ENCODE data around the gene PMVK. TPM values are rescaled to one million over a fixed set of nuclear protein-coding genes. Genes with fewer than 3 reads are reported as not detected.
"Not testable (repeated sequence)": the region's sequence is repeated elsewhere in the genome, so short reads cannot be mapped to it uniquely, and the experiment has no call there.

PMVK gene
- total RNA-seq: 65.7 TPM
- long read RNA-seq, transcript PMVK-201 (5 exons, 1,280 nt): major isoform, 145 of 150 reads
- long read RNA-seq, partial matches to known transcripts: 3 of 150 reads
- long read RNA-seq, other reads (novel, unspliced or antisense): 2 of 150 reads

DNA sequence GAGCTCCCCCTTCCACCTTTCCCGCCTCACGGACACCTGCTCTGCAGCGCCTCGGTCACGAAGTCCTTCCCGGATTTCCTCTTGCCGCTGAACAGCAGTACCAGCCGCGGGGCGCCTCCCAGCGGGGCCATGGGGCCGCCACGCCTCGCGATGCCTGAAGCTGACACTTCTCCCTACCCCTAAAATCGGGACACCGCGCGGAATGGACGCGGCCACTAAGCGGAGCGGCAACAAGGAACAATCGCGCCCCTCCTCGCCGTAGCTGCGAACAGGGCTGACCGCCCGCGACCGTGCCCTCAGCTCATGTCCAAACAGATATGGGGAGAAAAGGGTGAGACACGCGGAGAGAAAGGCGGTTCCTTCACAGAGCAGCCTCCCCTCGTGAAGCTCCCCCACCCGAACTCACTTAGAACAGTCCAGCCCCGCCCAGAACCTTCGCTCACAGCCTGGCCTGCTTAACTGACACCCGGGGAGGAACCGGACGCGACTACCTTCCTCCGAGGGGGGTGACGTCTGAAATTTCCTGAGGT is at the start of gene PMVK:
Gene PMVK, minus strand, starts transcription at position 165 of the 530 bp plus-strand sequence. Its CDS starts 34 bp downstream, at position 131.
- intact Hi-C loops (cut with DNase I): no loop called here
- DNase-seq (peak; percentile 97), ATAC-seq (ENCODE audit: poor library complexity) (peak; percentile 96)

DNA sequence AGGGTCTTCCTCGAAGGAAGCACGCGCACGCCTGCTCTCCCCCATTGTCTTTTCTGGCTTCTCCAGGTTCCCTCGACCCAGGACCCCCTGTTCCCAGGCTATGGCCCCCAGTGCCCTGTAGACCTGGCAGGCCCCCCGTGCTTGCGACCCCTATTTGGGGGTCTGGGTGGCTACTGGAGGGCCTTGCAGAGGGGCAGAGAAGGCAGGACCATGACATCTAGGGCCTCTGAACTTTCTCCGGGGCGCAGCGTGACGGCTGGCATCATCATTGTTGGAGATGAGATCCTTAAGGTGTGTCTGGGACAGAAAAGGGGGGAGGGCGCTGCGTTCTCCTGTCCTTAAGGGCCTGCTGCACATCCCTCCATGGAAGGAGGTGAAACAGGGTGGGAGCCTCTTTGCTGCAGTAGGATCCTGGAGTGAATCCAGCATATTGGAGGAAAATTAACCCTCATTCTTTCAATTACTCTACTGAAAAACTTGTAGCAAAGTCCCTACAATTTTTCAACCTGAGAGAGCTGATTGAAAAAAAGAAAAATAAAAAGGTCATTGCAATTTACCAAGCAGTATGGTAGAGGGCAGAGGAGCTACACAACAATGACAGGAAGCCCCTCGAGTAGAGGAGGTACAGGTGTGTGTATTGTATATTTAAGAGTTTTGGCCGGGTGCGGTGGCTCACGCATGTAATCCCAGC is 47.4 kb upstream of the PMVK start:
- DNase-seq (no peak), ATAC-seq (ENCODE audit: poor library complexity) (no peak)
- intact Hi-C loops (cut with DNase I): no loop called here

DNA sequence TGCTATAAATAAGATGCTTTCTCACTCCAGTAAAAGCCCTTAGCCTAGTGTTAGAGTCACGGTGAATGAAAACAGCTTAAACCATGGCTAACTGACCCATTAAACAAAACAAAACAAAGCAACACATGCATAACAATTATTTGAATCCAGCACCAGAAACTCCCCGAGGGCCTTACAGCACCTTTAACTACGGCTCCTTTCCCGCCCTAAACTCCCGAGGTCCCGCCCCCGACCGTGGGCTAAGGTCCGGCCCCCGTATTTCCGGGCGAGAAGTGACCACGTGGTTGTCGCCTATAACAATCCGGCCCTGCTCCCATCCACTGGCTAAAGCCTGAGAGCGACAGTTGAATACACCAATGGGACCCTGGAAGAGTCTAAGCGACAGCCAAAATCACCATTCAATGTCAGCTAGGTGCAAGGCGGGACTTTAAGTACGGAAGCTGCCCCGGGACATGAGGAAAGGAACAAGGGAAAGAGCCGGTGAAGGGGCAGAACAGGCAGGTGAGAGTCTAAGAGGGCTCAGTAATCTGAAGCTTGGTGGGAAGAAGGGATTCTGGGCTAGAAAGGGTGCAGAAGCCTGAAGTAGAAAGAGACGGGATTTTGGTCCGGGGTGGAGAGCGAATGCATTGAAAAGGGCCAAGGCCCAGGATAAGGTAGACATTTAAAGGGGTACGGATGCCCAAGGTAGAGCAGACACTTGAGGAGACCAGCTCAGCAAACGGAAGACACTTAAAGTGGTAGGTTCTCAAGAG is 46.6 kb upstream of the PMVK start, which contains the start of gene FLAD1:
Gene FLAD1, plus strand, starts transcription at position 448 of the 752 bp plus-strand sequence. CDS start 351 bp downstream, outside the sequence.
- DNase-seq (peak; percentile 96), ATAC-seq (ENCODE audit: poor library complexity) (peak; percentile 100)
- intact Hi-C loops (cut with DNase I): no loop called here

GRCh38 chr1:154982341-154982740 is 45.8 kb upstream of the PMVK start:
- DNase-seq: no peak
- intact Hi-C loops (cut with DNase I): no loop called here
- ATAC-seq (ENCODE audit: poor library complexity): no peak

GRCh38 chr1:154978360-154978759 is 41.8 kb upstream of the PMVK start:
- DNase-seq: no peak
- intact Hi-C loops (cut with DNase I): no loop called here
- ATAC-seq (ENCODE audit: poor library complexity): no peak

DNA sequence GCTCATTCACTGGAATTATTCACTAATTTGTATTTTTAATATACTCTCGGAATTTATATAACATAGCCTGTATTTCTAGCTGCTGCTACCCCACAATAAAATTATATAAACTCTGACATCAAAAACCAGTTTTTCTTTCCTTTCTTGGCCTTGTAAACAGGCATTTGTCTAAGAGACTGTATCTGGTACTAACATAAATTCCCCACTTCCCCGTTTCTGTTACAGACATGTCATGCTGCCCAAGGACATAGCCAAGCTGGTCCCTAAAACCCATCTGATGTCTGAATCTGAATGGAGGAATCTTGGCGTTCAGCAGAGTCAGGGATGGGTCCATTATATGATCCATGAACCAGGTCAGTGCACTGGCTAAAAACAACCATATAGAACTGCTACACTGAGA is 41.2 kb upstream of the PMVK start:
- intact Hi-C loops (cut with DNase I); DNase-seq; ATAC-seq (ENCODE audit: poor library complexity): not testable (repeated sequence)

GRCh38 chr1:154975409-154976059 is 39.0 kb upstream of the PMVK start:
- DNase-seq: peak; percentile 70
- intact Hi-C loops (cut with DNase I): no loop called here
- no peak for ATAC-seq (ENCODE audit: poor library complexity)

GRCh38 chr1:154974808-154975408 is 38.4 kb upstream of the PMVK start:
- peak; percentile 95 for DNase-seq
- intact Hi-C loops (cut with DNase I): loop anchor here (5.0 kb wide), 1 partner anchor 42 kb away; no protein-coding TSS in a partner anchor
- peak; percentile 73 for ATAC-seq (ENCODE audit: poor library complexity)

- DNase-seq (peak; percentile 97), ATAC-seq (ENCODE audit: poor library complexity) (peak; percentile 85)
- intact Hi-C loops (cut with DNase I): loop anchor here (5.0 kb wide), 1 partner anchor 43 kb away; no protein-coding TSS in a partner anchor
Measured at GRCh38 chr1:154974102-154974807, 37.7 kb upstream of the PMVK start, which contains the start of gene CKS1B. Gene CKS1B (plus strand): TSS chr1:154974681. CDS start chr1:154974746, 65 bp downstream.

DNA sequence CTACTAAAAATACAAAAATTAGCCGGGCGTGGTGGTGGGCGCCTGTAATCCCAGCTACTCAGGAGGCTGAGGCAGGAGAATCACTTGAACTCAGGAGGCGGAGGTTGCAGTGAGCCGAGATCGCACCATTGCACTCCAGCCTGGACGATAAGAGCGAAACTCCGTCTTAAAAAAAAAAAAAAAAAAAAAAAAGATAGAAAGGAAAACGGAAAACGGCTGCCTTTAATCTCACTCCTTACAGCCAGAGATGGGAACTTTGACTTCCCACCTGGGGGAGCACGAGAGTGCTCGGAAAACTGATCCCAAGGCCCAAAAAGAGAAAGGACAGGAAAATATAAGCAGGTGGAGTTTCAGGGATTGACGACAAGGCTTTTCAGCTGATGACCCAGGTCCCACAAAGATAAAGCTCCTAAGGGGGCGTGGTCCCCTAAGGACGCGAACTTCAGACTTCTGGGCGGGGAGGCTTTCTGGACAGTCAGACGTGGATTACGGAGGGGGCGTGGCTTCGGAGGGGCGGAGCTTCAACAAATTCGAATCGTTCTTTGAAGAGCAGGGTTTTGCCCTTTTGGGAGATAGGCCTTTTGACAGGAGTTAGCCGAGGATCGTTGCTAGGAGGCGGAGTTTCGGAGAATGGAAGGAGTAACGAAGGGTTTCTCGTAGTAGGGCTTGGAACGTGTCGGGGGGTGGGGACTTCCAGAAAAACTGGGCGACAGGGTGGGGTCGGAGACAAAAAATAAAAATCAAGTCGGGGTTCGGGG is 37.0 kb upstream of the PMVK start:
- DNase-seq: peak; percentile 97
- intact Hi-C loops (cut with DNase I): loop anchor here (5.0 kb wide), 1 partner anchor 44 kb away; no protein-coding TSS in a partner anchor
- peak; percentile 62 for ATAC-seq (ENCODE audit: poor library complexity)

- DNase-seq (peak; percentile 68), ATAC-seq (ENCODE audit: poor library complexity) (no peak)
- intact Hi-C loops (cut with DNase I): loop anchor here (5.0 kb wide), 1 partner anchor 45 kb away; no protein-coding TSS in a partner anchor
Measured at GRCh38 chr1:154972517-154973343, 36.2 kb upstream of the PMVK start.

DNA sequence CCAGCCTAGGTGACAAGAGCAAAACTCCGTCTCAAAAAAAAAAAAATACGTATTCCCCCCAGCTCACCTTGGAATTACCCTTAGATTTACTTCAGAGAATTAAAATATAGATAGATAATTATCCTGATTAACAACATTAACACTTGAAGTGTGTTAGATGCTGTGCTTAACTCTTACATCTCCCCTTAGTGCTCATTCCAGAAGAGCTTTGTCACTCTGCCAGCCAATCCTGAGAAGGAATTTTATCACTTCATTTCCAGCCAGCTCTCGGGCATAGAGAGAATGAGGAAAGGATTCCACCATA is 35.6 kb upstream of the PMVK start:
- DNase-seq (no peak), ATAC-seq (ENCODE audit: poor library complexity) (no peak)
- intact Hi-C loops (cut with DNase I): loop anchor here (5.0 kb wide), 1 partner anchor 45 kb away; no protein-coding TSS in a partner anchor

GRCh38 chr1:154971341-154971998 is 35.0 kb upstream of the PMVK start:
- intact Hi-C loops (cut with DNase I): loop anchor here (5.0 kb wide), 1 partner anchor 46 kb away; no protein-coding TSS in a partner anchor
- no peak for DNase-seq
- no peak for ATAC-seq (ENCODE audit: poor library complexity)

GRCh38 chr1:154970631-154971340 is 34.3 kb upstream of the PMVK start, which contains the start of gene SHC1:
Gene SHC1 (minus strand): TSS chr1:154970747. CDS start chr1:154970526, 221 bp downstream.
- ATAC-seq (ENCODE audit: poor library complexity): peak; percentile 55
- peak; percentile 96 for DNase-seq
- intact Hi-C loops (cut with DNase I): loop anchor here (5.0 kb wide), 1 partner anchor 47 kb away; no protein-coding TSS in a partner anchor

Measured in Right ventricle myocardium superior (tissue), 1 donor.